Mesothelial cell of epicardium (in vitro differentiated cells): ENCODE results near the gene EFCAB6. TPM values are rescaled to one million over a fixed set of nuclear protein-coding genes. Genes with fewer than 3 reads are reported as not detected.

Source experiments
- DNase-seq, 2 experiments: peaks; one replicate each; pipeline ENCODE4 v3.0.0; 2021; ENCODE audit warnings: low spot score in 2 of 2; ENCODE audit not compliant: unreplicated experiment in 2 of 2
- H3K27ac Mint-ChIP-seq: 2 replicates; pipeline ENCODE4 v1.8.0; 2021; ENCODE audit warnings: mixed read lengths
- H3K27me3 Mint-ChIP-seq: 2 replicates; pipeline ENCODE4 v1.8.0; 2021; ENCODE audit warnings: low read depth, mixed read lengths
- H3K36me3 Mint-ChIP-seq: 2 replicates; pipeline ENCODE4 v1.8.0; 2021; ENCODE audit warnings: mixed read lengths
- H3K4me1 Mint-ChIP-seq: 2 replicates; pipeline ENCODE4 v1.8.0; 2021; ENCODE audit warnings: mixed read lengths
- H3K4me3 Mint-ChIP-seq: 2 replicates; pipeline ENCODE4 v1.8.0; 2021; ENCODE audit warnings: mild to moderate bottlenecking, moderate library complexity, mixed read lengths
- H3K9me3 Mint-ChIP-seq: 2 replicates; pipeline ENCODE4 v1.8.0; 2021; ENCODE audit warnings: mixed read lengths
- total RNA-seq: library from RNA; stranded (reverse); gene quantifications from 3 replicates; pipeline ENCODE4 v1.2.1, GENCODE V29; 2021
- TF ChIP-seq, protein P1 (sequence below): fragments of 200-600 bp; sonication (generic); IDR thresholded peaks from one replicate; pipeline ENCODE4 v1.5.0; 2021; ENCODE audit warnings: antibody characterized with exemption; ENCODE audit not compliant: unreplicated experiment

Gene EFCAB6
- total RNA-seq, 1 donor from 2014 or later: 2.6 TPM

DNA sequence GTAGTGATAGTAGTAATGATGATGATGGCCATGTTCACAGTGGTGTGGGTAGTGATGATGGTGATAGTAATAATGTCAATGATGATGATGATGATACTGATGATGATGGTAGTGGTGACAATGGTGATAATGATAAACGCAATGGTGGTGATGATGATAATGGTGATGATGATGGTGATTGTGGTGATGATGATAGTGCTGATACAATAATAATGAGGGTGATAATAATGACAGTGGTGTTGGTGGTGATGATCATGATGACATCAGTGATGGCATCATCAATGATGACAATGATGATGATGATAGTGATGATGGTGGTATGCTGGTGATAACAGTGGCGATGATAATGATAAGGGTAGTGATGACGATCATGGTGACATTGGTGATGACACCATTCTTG is 308.0 kb downstream of the EFCAB6 start:
- TF ChIP-seq, protein P1, sequence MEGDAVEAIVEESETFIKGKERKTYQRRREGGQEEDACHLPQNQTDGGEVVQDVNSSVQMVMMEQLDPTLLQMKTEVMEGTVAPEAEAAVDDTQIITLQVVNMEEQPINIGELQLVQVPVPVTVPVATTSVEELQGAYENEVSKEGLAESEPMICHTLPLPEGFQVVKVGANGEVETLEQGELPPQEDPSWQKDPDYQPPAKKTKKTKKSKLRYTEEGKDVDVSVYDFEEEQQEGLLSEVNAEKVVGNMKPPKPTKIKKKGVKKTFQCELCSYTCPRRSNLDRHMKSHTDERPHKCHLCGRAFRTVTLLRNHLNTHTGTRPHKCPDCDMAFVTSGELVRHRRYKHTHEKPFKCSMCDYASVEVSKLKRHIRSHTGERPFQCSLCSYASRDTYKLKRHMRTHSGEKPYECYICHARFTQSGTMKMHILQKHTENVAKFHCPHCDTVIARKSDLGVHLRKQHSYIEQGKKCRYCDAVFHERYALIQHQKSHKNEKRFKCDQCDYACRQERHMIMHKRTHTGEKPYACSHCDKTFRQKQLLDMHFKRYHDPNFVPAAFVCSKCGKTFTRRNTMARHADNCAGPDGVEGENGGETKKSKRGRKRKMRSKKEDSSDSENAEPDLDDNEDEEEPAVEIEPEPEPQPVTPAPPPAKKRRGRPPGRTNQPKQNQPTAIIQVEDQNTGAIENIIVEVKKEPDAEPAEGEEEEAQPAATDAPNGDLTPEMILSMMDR: no peak
- H3K36me3 Mint-ChIP-seq: no peaks in the 10 kb centered on the region

DNA sequence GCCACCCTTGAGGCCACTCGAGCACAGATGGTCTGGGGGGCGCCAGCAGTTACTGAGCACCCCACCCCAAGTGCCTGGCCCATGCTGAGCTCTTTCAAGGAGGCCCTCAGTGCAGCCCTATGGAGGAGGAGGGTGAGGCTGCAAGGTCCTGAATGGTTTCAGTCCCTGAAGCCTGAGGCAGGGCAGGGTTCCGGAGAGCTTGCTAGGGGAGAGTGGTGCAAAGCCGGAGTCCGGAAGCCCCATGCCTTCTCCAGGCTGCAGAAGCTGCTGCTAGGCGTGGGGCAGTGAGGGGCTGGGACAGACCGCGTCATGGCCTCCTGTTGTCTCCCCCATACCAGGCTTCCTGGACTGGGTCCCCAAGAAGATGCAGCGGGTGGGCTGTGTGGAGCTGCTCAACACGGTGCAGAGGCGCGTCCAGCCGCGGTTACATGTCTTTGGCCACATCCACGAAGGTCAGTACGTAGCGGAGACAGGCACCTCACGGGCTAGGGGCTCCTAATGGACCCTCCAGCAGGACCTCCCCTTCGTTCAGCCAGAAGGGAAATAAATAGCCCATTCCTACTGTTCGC is 309.7 kb downstream of the EFCAB6 start:
- Mint-ChIP-seq H3K36me3 (no peaks in the 10 kb centered on the region), H3K27me3 (peaks cover 2% of the 10 kb centered on the region), H3K9me3 (peaks cover 2% of the 10 kb centered on the region), H3K4me1 (no peaks in the 10 kb centered on the region), H3K4me3 (no peak overlapping the region), H3K27ac (no peak overlapping the region)
- TF ChIP-seq, protein P1: no peak
- DNase-seq: no peak

More for the DNA sequence above, 308.0 kb downstream of the EFCAB6 start:
- DNase-seq: no peak
- H3K4me1 Mint-ChIP-seq: no peaks in the 10 kb centered on the region
- peaks cover 2% of the 10 kb centered on the region for H3K27me3 Mint-ChIP-seq
- H3K9me3 Mint-ChIP-seq: no peaks in the 10 kb centered on the region
- no peak overlapping the region for H3K4me3 Mint-ChIP-seq
- H3K27ac Mint-ChIP-seq: no peak overlapping the region

DNA sequence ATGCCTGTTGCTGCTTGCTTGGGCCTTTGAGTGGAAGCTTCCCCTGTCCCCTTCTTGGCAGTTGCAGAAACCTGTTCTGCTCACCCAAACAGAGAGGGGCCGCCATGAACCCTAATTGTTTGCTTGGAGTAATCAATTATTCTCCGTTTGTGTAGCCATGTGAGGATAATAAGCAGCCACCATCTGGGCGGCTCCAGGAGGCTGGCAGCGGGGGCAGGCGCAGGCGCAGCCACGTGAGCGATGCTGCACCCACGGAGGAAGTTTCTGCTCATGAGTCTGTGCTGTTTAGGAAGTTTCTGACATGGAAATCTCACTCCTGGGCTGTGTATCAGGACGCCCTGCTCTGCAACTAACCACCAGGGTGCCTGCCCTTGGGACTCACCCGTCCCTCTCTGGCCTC is 310.2 kb downstream of the EFCAB6 start:
- H3K36me3 Mint-ChIP-seq: no peaks in the 10 kb centered on the region
- H3K4me3 Mint-ChIP-seq: no peak overlapping the region
- peaks cover 5% of the 10 kb centered on the region for H3K9me3 Mint-ChIP-seq
- H3K27ac Mint-ChIP-seq: no peak overlapping the region
- H3K27me3 Mint-ChIP-seq: peaks cover 2% of the 10 kb centered on the region
- TF ChIP-seq, protein P1: no peak
- no peaks in the 10 kb centered on the region for H3K4me1 Mint-ChIP-seq
- DNase-seq: no peak

DNA sequence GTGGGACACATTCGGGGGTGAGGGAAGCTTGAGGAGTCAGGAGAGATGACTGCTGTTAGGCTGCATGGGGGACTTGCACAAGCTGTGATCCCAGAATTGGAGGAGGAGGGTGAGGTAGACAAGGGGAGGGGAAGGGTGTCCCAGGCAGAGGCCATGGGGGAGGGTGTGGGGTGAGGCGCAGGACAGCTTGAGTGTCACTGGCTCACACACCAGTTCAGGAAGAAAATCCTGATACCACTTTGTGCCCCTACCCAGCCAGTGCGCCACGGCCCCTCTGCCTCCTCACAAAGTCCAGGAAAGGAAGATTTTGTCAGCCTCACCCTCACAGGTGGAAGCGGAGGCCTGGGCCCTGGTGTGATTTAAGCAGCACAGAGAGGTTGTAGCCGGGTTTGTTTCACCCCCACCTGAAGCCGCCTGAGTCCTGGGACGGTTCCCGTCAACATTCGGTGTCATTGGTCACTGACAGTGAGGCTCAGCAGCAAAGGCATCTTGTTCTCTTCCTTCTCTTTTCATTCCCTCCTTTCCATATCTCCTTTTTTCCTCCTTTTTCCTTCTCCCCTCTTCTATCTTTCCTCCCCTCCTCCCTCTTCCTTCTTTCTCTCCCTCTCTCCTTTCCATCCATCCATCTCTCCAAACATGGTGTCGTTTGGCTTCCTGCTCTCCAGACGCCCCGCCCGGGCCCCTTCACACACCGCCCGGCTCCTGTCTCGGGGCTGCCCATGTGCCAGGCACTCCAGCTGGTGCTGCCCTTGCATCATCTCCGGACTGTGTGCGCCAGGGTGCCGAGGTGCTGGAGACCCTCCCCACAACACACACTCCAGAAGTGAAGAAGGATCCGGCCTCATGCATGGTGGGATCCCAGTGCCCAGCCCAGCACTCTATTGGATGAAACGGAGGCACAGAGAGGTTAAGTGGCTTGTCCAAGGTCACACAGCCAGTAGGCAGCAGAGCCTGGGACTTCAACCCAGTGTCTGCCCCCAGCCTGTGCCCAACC is 311.0 kb downstream of the EFCAB6 start:
- peaks cover 5% of the 10 kb centered on the region for H3K9me3 Mint-ChIP-seq
- no peak for DNase-seq
- H3K4me3 Mint-ChIP-seq: no peak overlapping the region
- no peaks in the 10 kb centered on the region for H3K4me1 Mint-ChIP-seq
- H3K27me3 Mint-ChIP-seq: peaks cover 2% of the 10 kb centered on the region
- H3K36me3 Mint-ChIP-seq: no peaks in the 10 kb centered on the region
- no peak overlapping the region for H3K27ac Mint-ChIP-seq
- TF ChIP-seq, protein P1: no peak

DNA sequence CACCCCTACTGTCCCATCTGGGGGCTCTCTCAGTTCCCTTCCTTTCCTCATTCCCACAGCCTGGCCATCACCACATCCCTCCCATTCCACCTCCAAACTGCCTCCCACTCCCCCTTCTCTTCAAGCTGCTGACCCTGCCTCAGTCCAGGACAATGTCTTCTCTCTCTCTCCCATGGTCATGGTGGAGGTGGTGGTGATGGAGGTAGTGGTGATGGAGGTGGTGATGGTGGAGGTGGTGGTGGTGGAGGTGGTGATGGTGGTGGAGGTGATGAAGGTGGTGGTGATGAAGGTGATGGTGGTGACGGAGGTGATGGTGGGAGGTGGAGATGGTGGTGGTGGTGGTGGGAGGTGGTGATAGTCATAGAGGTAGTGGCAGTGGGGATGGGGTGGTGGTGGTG is 313.2 kb downstream of the EFCAB6 start:
- TF ChIP-seq, protein P1: no peak
- no peaks in the 10 kb centered on the region for H3K36me3 Mint-ChIP-seq
- no peaks in the 10 kb centered on the region for H3K4me1 Mint-ChIP-seq
- peaks cover 2% of the 10 kb centered on the region for H3K27me3 Mint-ChIP-seq
- no peak overlapping the region for H3K4me3 Mint-ChIP-seq
- DNase-seq: no peak
- no peak overlapping the region for H3K27ac Mint-ChIP-seq
- H3K9me3 Mint-ChIP-seq: peaks cover 5% of the 10 kb centered on the region
